ENCODE measurements around the gene PRKCE. TPM values are rescaled to one million over a fixed set of nuclear protein-coding genes. Genes with fewer than 3 reads are reported as not detected.
A peak's percentile ranks its signal among the peaks of the same experiment; 100 is the strongest.

Gene PRKCE
- total and polyA plus RNA-seq, 3 experiments from 2014 or later: 3.1 to 9.6 (median 7.9) TPM

- no peaks in the 10 kb centered on the region for H3K9me3 Mint-ChIP-seq
- no peaks in the 10 kb centered on the region for H3K27me3 ChIP-seq (ENCODE audit: insufficient read depth, low read length, poor library complexity, severe bottlenecking)
- H3K27me3 Mint-ChIP-seq: peaks cover 0 to 1% of the 10 kb centered on the region in 2 donors
- no peak overlapping the region for H3K4me3 ChIP-seq (ENCODE audit: low read length)
- peaks cover 0 to 7% (median 0%) of the 10 kb centered on the region in 3 donors for H3K36me3 Mint-ChIP-seq
- H3K9me3 ChIP-seq (ENCODE audit: low read length): no peaks in the 10 kb centered on the region
- POLR2A ChIA-PET: no interaction called here
- no peak for DNase-seq
- H3K4me3 Mint-ChIP-seq: no peak overlapping the region
- H3K4me1 Mint-ChIP-seq: peaks cover 0 to 9% (median 6%) of the 10 kb centered on the region in 3 donors
- no peak overlapping the region for H3K27ac ChIP-seq (ENCODE audit: low read depth, low read length)
- CTCF ChIA-PET: no interaction called here
- H3K36me3 ChIP-seq (ENCODE audit: insufficient read depth, low read length): no peaks in the 10 kb centered on the region
- H3K27ac Mint-ChIP-seq: no peak overlapping the region
- no peaks in the 10 kb centered on the region for H3K4me1 ChIP-seq (ENCODE audit: insufficient read depth, low read length)
Observed at GRCh38 chr2:46075848-46076247, 424.4 kb downstream of the PRKCE start.

GRCh38 chr2:46076251-46076650 lies 424.8 kb downstream of the PRKCE start:
- no peak for DNase-seq
- Mint-ChIP-seq H3K36me3 (peaks cover 0 to 7% (median 0%) of the 10 kb centered on the region in 3 donors), H3K4me3 (no peak overlapping the region), H3K9me3 (no peaks in the 10 kb centered on the region), H3K27me3 (peaks cover 0 to 1% of the 10 kb centered on the region in 2 donors), H3K27ac (no peak overlapping the region), H3K4me1 (peaks cover 0 to 9% (median 6%) of the 10 kb centered on the region in 3 donors)
- no peaks in the 10 kb centered on the region for H3K36me3 ChIP-seq (ENCODE audit: insufficient read depth, low read length)
- no peaks in the 10 kb centered on the region for H3K9me3 ChIP-seq (ENCODE audit: low read length)
- no peaks in the 10 kb centered on the region for H3K4me1 ChIP-seq (ENCODE audit: insufficient read depth, low read length)
- POLR2A ChIA-PET: no interaction called here
- no peaks in the 10 kb centered on the region for H3K27me3 ChIP-seq (ENCODE audit: insufficient read depth, low read length, poor library complexity, severe bottlenecking)
- H3K4me3 ChIP-seq (ENCODE audit: low read length): no peak overlapping the region
- CTCF ChIA-PET: no interaction called here
- no peak overlapping the region for H3K27ac ChIP-seq (ENCODE audit: low read depth, low read length)

- Mint-ChIP-seq H3K4me1 (peaks cover 0 to 9% (median 6%) of the 10 kb centered on the region in 3 donors), H3K9me3 (no peaks in the 10 kb centered on the region), H3K36me3 (peaks cover 0 to 7% (median 0%) of the 10 kb centered on the region in 3 donors), H3K27me3 (no peaks in the 10 kb centered on the region), H3K4me3 (no peak overlapping the region), H3K27ac (no peak overlapping the region)
- ChIA-PET CTCF (no interaction called here), POLR2A (no interaction called here)
- no peak overlapping the region for H3K27ac ChIP-seq (ENCODE audit: low read depth, low read length)
- no peaks in the 10 kb centered on the region for H3K4me1 ChIP-seq (ENCODE audit: insufficient read depth, low read length)
- no peak overlapping the region for H3K4me3 ChIP-seq (ENCODE audit: low read length)
- no peaks in the 10 kb centered on the region for H3K9me3 ChIP-seq (ENCODE audit: low read length)
- no peak for DNase-seq
- H3K36me3 ChIP-seq (ENCODE audit: insufficient read depth, low read length): no peaks in the 10 kb centered on the region
- no peaks in the 10 kb centered on the region for H3K27me3 ChIP-seq (ENCODE audit: insufficient read depth, low read length, poor library complexity, severe bottlenecking)
Observed at GRCh38 chr2:46076875-46077274, 425.4 kb downstream of the PRKCE start.

- no peak for DNase-seq
- H3K36me3 Mint-ChIP-seq: peaks cover 0 to 12% (median 0%) of the 10 kb centered on the region in 3 donors
- no peaks in the 10 kb centered on the region for H3K9me3 Mint-ChIP-seq
- H3K27me3 Mint-ChIP-seq: no peaks in the 10 kb centered on the region
- ChIA-PET POLR2A (no interaction called here), CTCF (no interaction called here)
- Histone ChIP-seq H3K27ac (ENCODE audit: low read depth, low read length) (no peak overlapping the region), H3K4me3 (ENCODE audit: low read length) (no peak overlapping the region), H3K36me3 (ENCODE audit: insufficient read depth, low read length) (no peaks in the 10 kb centered on the region), H3K9me3 (ENCODE audit: low read length) (no peaks in the 10 kb centered on the region), H3K27me3 (ENCODE audit: insufficient read depth, low read length, poor library complexity, severe bottlenecking) (no peaks in the 10 kb centered on the region), H3K4me1 (ENCODE audit: insufficient read depth, low read length) (no peaks in the 10 kb centered on the region)
- no peak overlapping the region for H3K4me3 Mint-ChIP-seq
- H3K4me1 Mint-ChIP-seq: peaks cover 6 to 16% (median 13%) of the 10 kb centered on the region in 3 donors
- H3K27ac Mint-ChIP-seq: no peak overlapping the region
Observed at GRCh38 chr2:46077522-46078107, 426.1 kb downstream of the PRKCE start.

GRCh38 chr2:46079985-46080560 lies 428.6 kb downstream of the PRKCE start:
- no peak overlapping the region for H3K27ac ChIP-seq (ENCODE audit: low read depth, low read length)
- Mint-ChIP-seq H3K9me3 (no peaks in the 10 kb centered on the region), H3K4me1 (peaks cover 6 to 17% (median 14%) of the 10 kb centered on the region in 3 donors), H3K27me3 (no peaks in the 10 kb centered on the region), H3K4me3 (no peak overlapping the region), H3K27ac (peak overlapping the region in 1 of 8 donors; percentile 19), H3K36me3 (peaks cover 0 to 5% (median 0%) of the 10 kb centered on the region in 3 donors)
- POLR2A ChIA-PET: no interaction called here
- H3K9me3 ChIP-seq (ENCODE audit: low read length): no peaks in the 10 kb centered on the region
- CTCF ChIA-PET: interaction anchor here (1.7 kb wide), 1 partner anchor 17 kb away, joined by 4 read pairs; no protein-coding TSS in a partner anchor
- no peaks in the 10 kb centered on the region for H3K4me1 ChIP-seq (ENCODE audit: insufficient read depth, low read length)
- H3K36me3 ChIP-seq (ENCODE audit: insufficient read depth, low read length): no peaks in the 10 kb centered on the region
- H3K4me3 ChIP-seq (ENCODE audit: low read length): no peak overlapping the region
- H3K27me3 ChIP-seq (ENCODE audit: insufficient read depth, low read length, poor library complexity, severe bottlenecking): no peaks in the 10 kb centered on the region
- no peak for DNase-seq

- Histone ChIP-seq H3K4me1 (ENCODE audit: insufficient read depth, low read length) (no peaks in the 10 kb centered on the region), H3K4me3 (ENCODE audit: low read length) (no peak overlapping the region), H3K9me3 (ENCODE audit: low read length) (no peaks in the 10 kb centered on the region), H3K27me3 (ENCODE audit: insufficient read depth, low read length, poor library complexity, severe bottlenecking) (no peaks in the 10 kb centered on the region), H3K36me3 (ENCODE audit: insufficient read depth, low read length) (no peaks in the 10 kb centered on the region), H3K27ac (ENCODE audit: low read depth, low read length) (no peak overlapping the region)
- DNase-seq: no peak
- POLR2A ChIA-PET: no interaction called here
- Mint-ChIP-seq H3K9me3 (no peaks in the 10 kb centered on the region), H3K4me3 (no peak overlapping the region), H3K27me3 (no peaks in the 10 kb centered on the region), H3K27ac (no peak overlapping the region), H3K36me3 (peaks cover 6 to 20% (median 10%) of the 10 kb centered on the region in 3 donors), H3K4me1 (peaks cover 6 to 17% (median 14%) of the 10 kb centered on the region in 3 donors)
- CTCF ChIA-PET: interaction anchor here (1.7 kb wide), 1 partner anchor 20 kb away, joined by 4 read pairs; no protein-coding TSS in a partner anchor
Observed at GRCh38 chr2:46082531-46083485, 431.3 kb downstream of the PRKCE start.

GRCh38 chr2:46086578-46087070 lies 435.1 kb downstream of the PRKCE start:
- no peaks in the 10 kb centered on the region for H3K27me3 Mint-ChIP-seq
- H3K36me3 ChIP-seq (ENCODE audit: insufficient read depth, low read length): no peaks in the 10 kb centered on the region
- H3K27ac ChIP-seq (ENCODE audit: low read depth, low read length): no peak overlapping the region
- H3K4me3 ChIP-seq (ENCODE audit: low read length): no peak overlapping the region
- no peaks in the 10 kb centered on the region for H3K9me3 Mint-ChIP-seq
- H3K9me3 ChIP-seq (ENCODE audit: low read length): no peaks in the 10 kb centered on the region
- H3K27me3 ChIP-seq (ENCODE audit: insufficient read depth, low read length, poor library complexity, severe bottlenecking): no peaks in the 10 kb centered on the region
- no peaks in the 10 kb centered on the region for H3K4me1 ChIP-seq (ENCODE audit: insufficient read depth, low read length)
- H3K36me3 Mint-ChIP-seq: peaks cover 18 to 37% (median 21%) of the 10 kb centered on the region in 3 donors
- ChIA-PET POLR2A (no interaction called here), CTCF (no interaction called here)
- no peak overlapping the region for H3K4me3 Mint-ChIP-seq
- no peak overlapping the region for H3K27ac Mint-ChIP-seq
- peaks cover 6 to 9% (median 8%) of the 10 kb centered on the region in 3 donors for H3K4me1 Mint-ChIP-seq
- DNase-seq: no peak

GRCh38 chr2:46087492-46087891 lies 436.0 kb downstream of the PRKCE start:
- Histone ChIP-seq H3K9me3 (ENCODE audit: low read length) (no peaks in the 10 kb centered on the region), H3K4me1 (ENCODE audit: insufficient read depth, low read length) (no peaks in the 10 kb centered on the region), H3K27ac (ENCODE audit: low read depth, low read length) (no peak overlapping the region), H3K27me3 (ENCODE audit: insufficient read depth, low read length, poor library complexity, severe bottlenecking) (no peaks in the 10 kb centered on the region), H3K4me3 (ENCODE audit: low read length) (no peak overlapping the region), H3K36me3 (ENCODE audit: insufficient read depth, low read length) (no peaks in the 10 kb centered on the region)
- no peak overlapping the region for H3K4me3 Mint-ChIP-seq
- no peaks in the 10 kb centered on the region for H3K27me3 Mint-ChIP-seq
- CTCF ChIA-PET: no interaction called here
- peaks cover 2% of the 10 kb centered on the region in 3 donors for H3K4me1 Mint-ChIP-seq
- no peak for DNase-seq
- POLR2A ChIA-PET: no interaction called here
- H3K9me3 Mint-ChIP-seq: no peaks in the 10 kb centered on the region
- H3K36me3 Mint-ChIP-seq: peaks cover 16 to 37% (median 18%) of the 10 kb centered on the region in 3 donors
- peak overlapping the region in 1 of 8 donors; percentile 26 for H3K27ac Mint-ChIP-seq
